ENCODE data around the gene ITIH5. TPM values are rescaled to one million over a fixed set of nuclear protein-coding genes. Genes with fewer than 3 reads are reported as not detected.

The ITIH5 gene
- total and polyA plus RNA-seq, 9 donors, result 4.8 to 32.2 (median 15.1) TPM

GRCh38 chr10:7589748-7590147 lies 77.0 kb downstream of the ITIH5 start:
- no peaks in the 10 kb centered on the region for H3K27me3 ChIP-seq
- H3K9me3 ChIP-seq, result no peaks in the 10 kb centered on the region
- intact Hi-C loops (cut with DNase I), result loop anchor here in 1 of 4 donors (5.0 kb wide), 1 partner anchor 47 kb away; no protein-coding TSS in a partner anchor
- H3K36me3 ChIP-seq, result no peaks in the 10 kb centered on the region
- DNase-seq, result no peak
- no peak for TF ChIP-seq CTCF (IDR thresholded peaks at IDR 0.05)
- no peak for TF ChIP-seq EP300 (IDR thresholded peaks at IDR 0.05)
- no peak for TF ChIP-seq POLR2A (IDR thresholded peaks at IDR 0.05)
- H3K27ac ChIP-seq, result no peak overlapping the region
- H3K4me3 ChIP-seq, result no peak overlapping the region
- WGBS, 3 donors, result 87 to 93% (median 92%) methylated on average over 10 of the region's 10 CpGs
- peaks cover 8% of the 10 kb centered on the region for H3K4me1 ChIP-seq (ENCODE audit: insufficient read depth)

GRCh38 chr10:7587865-7588188 lies 78.9 kb downstream of the ITIH5 start:
- Histone ChIP-seq H3K4me1 (ENCODE audit: insufficient read depth) (peaks cover 5% of the 10 kb centered on the region), H3K27me3 (no peaks in the 10 kb centered on the region), H3K4me3 (no peak overlapping the region), H3K27ac (no peak overlapping the region), H3K36me3 (no peaks in the 10 kb centered on the region), H3K9me3 (no peaks in the 10 kb centered on the region)
- 91 to 96% (median 95%) methylated on average over 6 of the region's 6 CpGs for WGBS, 3 donors
- DNase-seq, result no peak
- intact Hi-C loops (cut with DNase I), result no loop called here
- TF ChIP-seq POLR2A (IDR thresholded peaks at IDR 0.05) (no peak), CTCF (IDR thresholded peaks at IDR 0.05) (no peak), EP300 (IDR thresholded peaks at IDR 0.05) (no peak)

- DNase-seq, result no peak
- Histone ChIP-seq H3K4me3 (no peak overlapping the region), H3K27me3 (no peaks in the 10 kb centered on the region), H3K4me1 (ENCODE audit: insufficient read depth) (no peaks in the 10 kb centered on the region), H3K36me3 (no peaks in the 10 kb centered on the region), H3K27ac (no peak overlapping the region), H3K9me3 (no peaks in the 10 kb centered on the region)
- WGBS, 3 donors, result 82 to 92% (median 88%) methylated on average over 13 of the region's 13 CpGs
- TF ChIP-seq CTCF (IDR thresholded peaks at IDR 0.05) (no peak), POLR2A (IDR thresholded peaks at IDR 0.05) (no peak), EP300 (IDR thresholded peaks at IDR 0.05) (no peak)
- intact Hi-C loops (cut with DNase I), result no loop called here
Observed at GRCh38 chr10:7587168-7587864, 79.5 kb downstream of the ITIH5 start.

- no peaks in the 10 kb centered on the region for H3K9me3 ChIP-seq
- H3K27ac ChIP-seq, result no peak overlapping the region
- intact Hi-C loops (cut with DNase I), result no loop called here
- DNase-seq, result no peak
- no peak for TF ChIP-seq CTCF (IDR thresholded peaks at IDR 0.05)
- no peak for TF ChIP-seq POLR2A (IDR thresholded peaks at IDR 0.05)
- no peak for TF ChIP-seq EP300 (IDR thresholded peaks at IDR 0.05)
- no peak overlapping the region for H3K4me3 ChIP-seq
- no peaks in the 10 kb centered on the region for H3K27me3 ChIP-seq
- WGBS, 3 donors, result 86 to 93% (median 90%) methylated on average over 8 of the region's 8 CpGs
- H3K36me3 ChIP-seq, result no peaks in the 10 kb centered on the region
- H3K4me1 ChIP-seq (ENCODE audit: insufficient read depth), result no peaks in the 10 kb centered on the region
Observed at GRCh38 chr10:7585228-7585627, 81.5 kb downstream of the ITIH5 start.
